Activated T-cell treated with anti-CD3 and anti-CD28 coated beads for 24 hours (primary cell): ENCODE measurements around the gene SLC19A3.
"Not testable (repeated sequence)": the region's sequence is repeated elsewhere in the genome, so short reads cannot be mapped to it uniquely, and the experiment has no call there.

ENCODE experiments used
- DNase-seq: peaks from one replicate; pipeline ENCODE4 v3.0.0-alpha.2; 2020; ENCODE audit warnings: low read depth

The SLC19A3 gene

GRCh38 chr2:227717687-227718567, at the start of gene SLC19A3:
SLC19A3 (minus strand) TSS chr2:227718028; CDS start chr2:227702318, 15,710 bp downstream.
- DNase-seq: no peak

GRCh38 chr2:227766373-227766883, 48.6 kb upstream of the SLC19A3 start:
- DNase-seq: peak; percentile 49

- DNase-seq: no peak
Measured at GRCh38 chr2:227765788-227766372, 48.1 kb upstream of the SLC19A3 start.

GRCh38 chr2:227761740-227762476, 44.1 kb upstream of the SLC19A3 start:
- DNase-seq: no peak

DNA sequence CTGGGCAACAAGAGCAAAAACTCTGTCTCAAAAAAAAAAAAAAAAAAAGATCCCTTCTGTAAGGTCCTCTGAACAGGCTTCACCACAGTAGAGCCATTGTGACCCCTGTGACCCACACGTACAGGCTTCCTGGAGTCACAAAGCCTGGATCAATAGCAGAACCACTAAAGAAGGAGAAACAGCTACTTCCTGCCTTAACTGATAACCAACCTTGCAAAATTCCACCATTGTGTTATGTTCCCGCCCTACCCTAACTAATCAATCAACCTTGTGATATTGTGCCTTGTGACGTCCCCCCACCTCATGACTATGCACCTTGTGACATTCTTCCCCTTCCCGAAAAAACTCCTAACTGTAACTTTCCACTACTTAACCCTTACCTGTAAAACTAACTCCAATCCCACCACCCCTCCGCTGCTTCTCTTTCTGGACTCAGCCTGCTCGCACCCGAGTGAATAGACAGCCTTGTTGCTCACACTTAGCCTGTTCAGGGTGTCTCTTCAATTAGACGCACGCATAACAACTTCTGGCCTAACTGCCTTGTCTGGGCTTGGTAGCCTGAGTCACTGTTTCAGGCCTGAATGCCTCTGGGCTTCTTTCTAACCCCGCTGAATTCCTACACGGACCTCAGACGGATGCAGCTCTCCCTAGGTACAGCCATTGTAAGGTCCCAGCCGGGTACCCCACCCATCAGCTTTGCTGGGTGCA, 41.7 kb upstream of the SLC19A3 start:
- no peak for DNase-seq

DNA sequence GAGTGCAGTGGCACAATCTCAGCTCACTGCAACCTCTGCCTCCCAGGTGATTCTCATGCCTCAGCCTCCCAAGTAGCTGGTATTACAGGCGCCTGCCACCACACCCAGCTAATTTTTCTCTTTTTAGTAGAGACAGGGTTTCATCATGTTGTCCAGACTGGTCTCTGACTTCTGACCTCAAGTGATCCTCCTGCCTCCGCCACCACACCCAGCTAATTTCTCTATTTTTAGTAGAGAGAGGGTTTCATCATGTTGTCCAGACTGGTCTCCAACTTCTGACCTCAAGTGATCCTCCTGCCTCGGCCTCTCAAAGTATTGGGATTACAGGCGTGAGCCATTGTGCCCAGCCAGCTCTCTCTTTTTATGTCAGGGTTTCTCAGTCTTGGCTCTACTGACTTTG, 38.4 kb upstream of the SLC19A3 start:
- DNase-seq: not testable (repeated sequence)

DNA sequence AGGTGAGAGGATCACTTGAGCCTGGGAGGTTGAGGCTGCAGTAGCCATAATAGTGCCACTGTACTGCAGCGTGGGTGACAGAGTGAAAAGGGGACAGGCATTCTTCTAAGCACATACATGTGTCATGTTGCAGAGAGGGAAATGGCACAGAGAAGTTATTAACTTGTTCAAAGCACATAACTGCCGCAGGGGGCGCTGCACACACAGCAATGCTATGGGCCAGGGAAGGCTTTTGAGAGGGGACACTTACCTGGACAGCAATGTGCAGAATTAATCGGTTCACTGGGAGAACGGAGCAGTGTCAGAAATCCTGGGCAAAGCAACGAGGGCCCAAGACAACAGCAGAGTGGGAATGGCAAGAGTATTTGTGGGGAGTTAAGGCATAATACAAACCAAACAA, 30.3 kb upstream of the SLC19A3 start:
- no peak for DNase-seq

GRCh38 chr2:227745594-227745993, 27.8 kb upstream of the SLC19A3 start, which contains the start of gene SCYGR8:
SCYGR8 (plus strand) TSS chr2:227745894; CDS start chr2:227745894, 0 bp downstream.
- no peak for DNase-seq

GRCh38 chr2:227740705-227741104, 22.9 kb upstream of the SLC19A3 start:
- DNase-seq: not testable (repeated sequence)

GRCh38 chr2:227739351-227739750, 21.5 kb upstream of the SLC19A3 start:
- no peak for DNase-seq

DNA sequence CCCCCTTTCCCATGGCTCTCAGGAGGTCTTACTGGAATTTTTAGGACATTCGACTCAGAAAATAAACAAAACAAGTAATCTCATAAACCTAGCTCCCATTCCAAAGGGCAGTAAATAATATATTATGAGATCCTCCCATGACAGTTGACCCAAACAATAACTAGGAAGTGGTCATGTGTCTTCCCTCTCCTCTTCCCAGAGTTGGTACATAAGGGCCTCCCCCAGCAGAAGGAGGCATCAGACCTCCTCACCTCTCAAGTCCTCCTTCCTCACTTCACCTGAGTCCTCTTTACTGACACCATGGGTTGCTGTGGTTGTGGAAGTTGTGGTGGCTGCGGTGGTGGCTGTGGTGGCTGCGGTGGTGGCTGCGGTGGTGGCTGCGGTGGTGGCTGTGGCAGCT, 10.2 kb upstream of the SLC19A3 start, which contains the start of gene SCYGR7:
SCYGR7 (plus strand) TSS at position 301 of the 400 bp plus-strand sequence; CDS start at position 301, 0 bp downstream.
- DNase-seq: no peak

GRCh38 chr2:227724394-227725039, 6.7 kb upstream of the SLC19A3 start, which contains the start of gene SCYGR6:
SCYGR6 (minus strand) TSS chr2:227724757; CDS start chr2:227724757, 0 bp downstream.
- DNase-seq: no peak

GRCh38 chr2:227722821-227723220, 5.0 kb upstream of the SLC19A3 start:
- DNase-seq: not testable (repeated sequence)

DNA sequence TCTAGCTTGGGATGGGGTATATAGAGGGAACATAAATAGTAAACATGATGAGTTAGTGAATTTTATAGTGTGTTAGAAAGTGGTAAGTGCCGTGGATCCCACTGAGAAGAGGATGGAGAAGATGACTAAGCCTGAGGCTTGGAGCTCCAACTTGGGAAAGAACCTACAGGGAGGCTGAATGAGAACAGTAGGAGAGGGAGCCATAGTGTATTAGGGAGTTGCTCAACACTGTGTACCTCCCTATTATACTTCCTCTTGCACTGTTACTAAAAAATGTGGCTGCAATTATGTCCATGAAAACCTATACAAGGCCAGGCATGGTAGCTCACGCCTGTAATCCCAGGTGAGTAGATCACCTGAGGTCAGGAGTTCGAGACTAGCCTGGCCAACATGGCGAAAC, 2.9 kb upstream of the SLC19A3 start:
- DNase-seq: no peak

- no peak for DNase-seq
Measured at GRCh38 chr2:227719641-227720040, 1.8 kb upstream of the SLC19A3 start.

DNA sequence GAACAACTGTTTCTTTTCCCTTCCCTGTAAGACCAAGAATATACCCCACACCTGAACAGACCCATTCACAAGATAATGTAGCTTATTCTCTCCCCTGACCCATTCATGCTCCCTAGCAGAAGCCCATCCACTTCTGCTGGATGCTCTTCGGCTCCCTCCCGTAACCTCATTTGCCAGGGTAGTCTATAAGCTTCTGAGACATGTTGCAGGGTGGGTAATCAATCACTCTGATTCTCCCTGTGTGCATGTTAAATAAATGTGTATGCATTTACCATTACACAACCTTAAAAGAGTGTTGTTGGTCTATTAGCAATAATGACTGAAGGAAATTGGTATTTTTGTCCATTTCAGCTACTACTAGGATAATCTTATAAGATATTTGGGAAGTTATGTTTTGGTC, 1.3 kb downstream of the SLC19A3 start:
- DNase-seq: no peak

GRCh38 chr2:227713291-227713690, 4.5 kb downstream of the SLC19A3 start:
- no peak for DNase-seq

GRCh38 chr2:227710986-227711385, 6.8 kb downstream of the SLC19A3 start:
- no peak for DNase-seq

GRCh38 chr2:227707390-227707789, 10.4 kb downstream of the SLC19A3 start:
- DNase-seq: no peak

GRCh38 chr2:227706859-227707258, 11.0 kb downstream of the SLC19A3 start:
- DNase-seq: no peak

GRCh38 chr2:227703961-227704360, 13.9 kb downstream of the SLC19A3 start:
- DNase-seq: no peak
